Neural crest cell (in vitro differentiated cells): ENCODE results near the gene ABAT. TPM values are rescaled to one million over a fixed set of nuclear protein-coding genes. Genes with fewer than 3 reads are reported as not detected.

Experiments used
- DNase-seq: peaks from one replicate; pipeline ENCODE4 v3.0.0; 2021; ENCODE audit warnings: low read depth, mixed read lengths, low spot score
- H3K27ac Mint-ChIP-seq: one replicate; pipeline ENCODE4 v1.8.0; 2021; ENCODE audit warnings: mild to moderate bottlenecking, mixed read lengths; ENCODE audit not compliant: unreplicated experiment
- H3K27me3 Mint-ChIP-seq: 2 replicates; pipeline ENCODE4 v1.8.0; 2021; ENCODE audit warnings: low read depth, mild to moderate bottlenecking, mixed read lengths
- H3K36me3 Mint-ChIP-seq: 2 replicates; pipeline ENCODE4 v1.8.0; 2021; ENCODE audit warnings: low read depth, mild to moderate bottlenecking, mixed read lengths
- H3K4me1 Mint-ChIP-seq: 2 replicates; pipeline ENCODE4 v1.8.0; 2021; ENCODE audit warnings: mixed read lengths
- H3K4me3 Mint-ChIP-seq: one replicate; pipeline ENCODE4 v1.8.0; 2021; ENCODE audit warnings: mild to moderate bottlenecking, mixed read lengths
- H3K9me3 Mint-ChIP-seq: 2 replicates; pipeline ENCODE4 v1.8.0; 2021; ENCODE audit warnings: mixed read lengths
- total RNA-seq: library from RNA; stranded (reverse); gene quantifications from 2 replicates; pipeline ENCODE4 v1.2.1, GENCODE V29; 2021
- TF ChIP-seq, protein P1 (sequence below): fragments of 200-600 bp; sonication (generic); conservative IDR thresholded peaks from 2 replicates; pipeline ENCODE4 v1.5.0; 2021; ENCODE audit warnings: antibody characterized with exemption, mild to moderate bottlenecking

ABAT gene
- total RNA-seq, 1 donor from 2014 or later, result 35.2 TPM

GRCh38 chr16:8685617-8686016, 11.2 kb downstream of the ABAT start:
- Mint-ChIP-seq H3K36me3 (peaks cover 15% of the 10 kb centered on the region), H3K27me3 (no peaks in the 10 kb centered on the region), H3K4me3 (peak overlapping the region; percentile 54), H3K9me3 (peaks cover 10% of the 10 kb centered on the region), H3K27ac (peak overlapping the region; percentile 93), H3K4me1 (peaks cover 42% of the 10 kb centered on the region)
- DNase-seq, result no peak
- TF ChIP-seq, protein P1, sequence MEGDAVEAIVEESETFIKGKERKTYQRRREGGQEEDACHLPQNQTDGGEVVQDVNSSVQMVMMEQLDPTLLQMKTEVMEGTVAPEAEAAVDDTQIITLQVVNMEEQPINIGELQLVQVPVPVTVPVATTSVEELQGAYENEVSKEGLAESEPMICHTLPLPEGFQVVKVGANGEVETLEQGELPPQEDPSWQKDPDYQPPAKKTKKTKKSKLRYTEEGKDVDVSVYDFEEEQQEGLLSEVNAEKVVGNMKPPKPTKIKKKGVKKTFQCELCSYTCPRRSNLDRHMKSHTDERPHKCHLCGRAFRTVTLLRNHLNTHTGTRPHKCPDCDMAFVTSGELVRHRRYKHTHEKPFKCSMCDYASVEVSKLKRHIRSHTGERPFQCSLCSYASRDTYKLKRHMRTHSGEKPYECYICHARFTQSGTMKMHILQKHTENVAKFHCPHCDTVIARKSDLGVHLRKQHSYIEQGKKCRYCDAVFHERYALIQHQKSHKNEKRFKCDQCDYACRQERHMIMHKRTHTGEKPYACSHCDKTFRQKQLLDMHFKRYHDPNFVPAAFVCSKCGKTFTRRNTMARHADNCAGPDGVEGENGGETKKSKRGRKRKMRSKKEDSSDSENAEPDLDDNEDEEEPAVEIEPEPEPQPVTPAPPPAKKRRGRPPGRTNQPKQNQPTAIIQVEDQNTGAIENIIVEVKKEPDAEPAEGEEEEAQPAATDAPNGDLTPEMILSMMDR, result no peak

DNA sequence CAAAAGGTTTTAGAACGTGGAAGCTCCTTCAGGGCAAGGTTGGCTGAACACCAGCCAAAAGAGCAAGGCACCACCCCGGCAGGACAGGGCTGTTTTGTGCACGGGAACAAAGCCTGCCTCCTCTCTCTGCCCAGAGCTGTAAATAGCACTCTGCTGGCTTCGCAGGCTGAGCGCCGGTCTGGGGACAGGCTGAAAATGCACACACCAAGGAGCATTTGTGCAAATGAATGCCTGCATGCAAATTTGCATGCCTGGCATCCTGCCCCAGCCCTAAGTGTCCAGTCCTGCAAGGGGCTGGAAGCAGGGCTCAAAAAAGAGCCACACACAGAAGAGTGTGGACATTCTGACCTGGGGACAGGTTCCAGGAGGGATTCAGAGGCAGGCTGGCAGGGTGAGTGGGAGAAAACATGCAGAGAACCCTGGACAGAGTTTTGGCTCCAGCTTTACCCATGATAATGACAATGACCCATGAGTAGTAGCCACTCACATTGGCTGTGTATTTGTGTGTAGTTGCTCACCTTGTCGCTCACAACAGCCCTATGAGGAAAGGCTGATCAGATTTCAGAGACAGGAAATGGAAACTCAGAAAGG, 11.7 kb downstream of the ABAT start:
- Mint-ChIP-seq H3K9me3 (peaks cover 11% of the 10 kb centered on the region), H3K36me3 (peaks cover 17% of the 10 kb centered on the region), H3K4me3 (peak overlapping the region; percentile 54), H3K27me3 (no peaks in the 10 kb centered on the region), H3K4me1 (peaks cover 42% of the 10 kb centered on the region), H3K27ac (peak overlapping the region; percentile 93)
- TF ChIP-seq, protein P1, result no peak
- DNase-seq, result peak; percentile 31

- H3K4me1 Mint-ChIP-seq, result peaks cover 41% of the 10 kb centered on the region
- TF ChIP-seq, protein P1, result no peak
- H3K9me3 Mint-ChIP-seq, result peaks cover 11% of the 10 kb centered on the region
- H3K4me3 Mint-ChIP-seq, result no peak overlapping the region
- DNase-seq, result no peak
- no peaks in the 10 kb centered on the region for H3K27me3 Mint-ChIP-seq
- H3K36me3 Mint-ChIP-seq, result peaks cover 19% of the 10 kb centered on the region
- no peak overlapping the region for H3K27ac Mint-ChIP-seq
These were observed 12.5 kb downstream of the ABAT start for GRCh38 chr16:8686879-8687278.

DNA sequence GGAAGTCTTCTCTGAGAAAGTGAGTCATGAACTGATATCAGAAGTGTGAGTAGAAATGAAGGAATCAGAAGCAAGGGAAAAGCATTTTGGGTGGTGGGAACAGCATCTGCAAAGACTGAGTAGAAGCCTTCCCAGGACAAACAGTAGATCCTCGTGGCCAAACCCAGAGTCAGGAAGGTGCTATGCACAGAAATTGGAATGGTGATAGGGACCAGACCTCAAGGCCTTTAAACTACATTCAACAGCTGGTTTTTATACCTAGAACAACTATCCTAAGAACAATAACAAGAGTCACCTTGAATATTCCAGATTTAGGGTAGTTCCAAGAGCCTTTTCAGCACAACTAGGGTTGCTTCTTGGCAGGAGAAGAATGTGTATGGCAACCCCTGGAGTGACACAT, 15.3 kb downstream of the ABAT start:
- H3K9me3 Mint-ChIP-seq, result peaks cover 11% of the 10 kb centered on the region
- TF ChIP-seq, protein P1, result no peak
- H3K27me3 Mint-ChIP-seq, result no peaks in the 10 kb centered on the region
- H3K36me3 Mint-ChIP-seq, result peaks cover 17% of the 10 kb centered on the region
- no peak for DNase-seq
- no peak overlapping the region for H3K4me3 Mint-ChIP-seq
- H3K27ac Mint-ChIP-seq, result no peak overlapping the region
- H3K4me1 Mint-ChIP-seq, result peaks cover 24% of the 10 kb centered on the region

DNA sequence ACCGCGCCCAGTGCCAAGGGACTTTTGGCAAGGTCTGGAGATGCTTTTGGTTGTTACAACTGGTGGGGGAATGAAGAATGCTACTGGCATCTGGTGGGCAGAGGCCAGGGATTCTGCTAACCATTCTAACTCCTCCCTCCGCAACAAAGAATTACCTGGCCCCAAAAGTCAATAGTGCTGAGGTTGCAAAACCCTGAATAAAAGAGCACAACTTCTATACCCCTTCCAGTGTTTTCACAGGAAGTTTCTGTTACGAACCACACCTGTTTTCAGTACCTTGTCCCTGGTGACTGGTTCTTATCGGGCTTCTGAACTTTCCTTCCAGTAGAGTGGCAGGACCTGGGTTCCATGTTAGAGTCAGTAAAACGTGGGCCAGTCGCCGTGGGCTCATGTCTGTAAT, 17.3 kb downstream of the ABAT start:
- H3K4me3 Mint-ChIP-seq, result no peak overlapping the region
- no peak for DNase-seq
- no peaks in the 10 kb centered on the region for H3K27me3 Mint-ChIP-seq
- TF ChIP-seq, protein P1, result no peak
- H3K27ac Mint-ChIP-seq, result no peak overlapping the region
- H3K9me3 Mint-ChIP-seq, result peaks cover 11% of the 10 kb centered on the region
- H3K36me3 Mint-ChIP-seq, result peaks cover 16% of the 10 kb centered on the region
- peaks cover 10% of the 10 kb centered on the region for H3K4me1 Mint-ChIP-seq
